Activated CD4-positive, alpha-beta T cell treated with anti-CD3 and anti-CD28 coated beads, Interleukin-2, Interleukin-4, amounts not matched to agents 100 ng/mL and 50 ng/mL, durations not matched to agents 16 hours and 8 hours (primary cell): ENCODE results near the gene UBE2N.

Experiments
- DNase-seq: peaks from one replicate; pipeline ENCODE4 v3.0.0-alpha.2; 2020; ENCODE audit warnings: low spot score

UBE2N gene, protein sequence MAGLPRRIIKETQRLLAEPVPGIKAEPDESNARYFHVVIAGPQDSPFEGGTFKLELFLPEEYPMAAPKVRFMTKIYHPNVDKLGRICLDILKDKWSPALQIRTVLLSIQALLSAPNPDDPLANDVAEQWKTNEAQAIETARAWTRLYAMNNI

DNA sequence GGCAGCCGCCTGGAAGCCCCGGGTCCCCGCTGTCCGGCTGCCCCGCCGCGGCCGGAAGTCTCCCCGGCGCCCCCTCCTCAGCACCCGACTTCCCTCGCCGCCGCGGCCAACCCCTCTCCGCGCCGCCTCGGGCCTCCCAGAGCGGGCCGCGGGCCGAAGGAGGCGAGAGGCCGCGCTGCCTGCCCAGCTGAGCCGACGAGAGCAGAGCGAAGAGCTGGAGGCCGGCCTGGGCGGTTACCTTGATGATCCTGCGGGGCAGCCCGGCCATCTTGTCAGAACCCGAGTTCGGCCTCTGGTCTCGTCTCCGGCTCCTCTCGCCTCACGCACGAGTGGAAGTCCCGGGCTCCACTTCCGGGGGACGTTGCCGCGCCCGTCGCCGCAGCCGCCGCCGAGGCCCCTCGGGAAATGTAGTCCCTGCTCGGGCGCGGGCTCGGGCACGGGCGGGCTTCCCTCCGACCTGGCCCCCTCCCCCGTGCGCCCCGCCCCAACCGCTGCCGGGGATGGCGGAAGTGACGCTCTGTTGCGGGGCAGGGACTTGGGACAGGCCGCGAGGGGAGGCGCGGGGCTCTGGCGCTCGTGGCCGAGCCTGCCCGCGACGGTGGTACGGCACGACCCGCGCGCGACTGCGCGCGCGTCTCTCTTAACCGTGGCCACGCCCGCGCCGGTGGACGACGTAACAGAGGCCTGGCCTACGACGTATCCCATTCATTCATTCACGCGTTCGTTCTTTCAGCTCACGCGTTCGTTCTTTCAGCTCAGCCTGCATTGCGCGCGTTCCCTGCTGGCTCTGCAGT is at the start of gene UBE2N:
UBE2N (minus strand) TSS at position 331 of the 794 bp plus-strand sequence; CDS start at position 268, 63 bp downstream.
- DNase-seq: peak; percentile 96

DNA sequence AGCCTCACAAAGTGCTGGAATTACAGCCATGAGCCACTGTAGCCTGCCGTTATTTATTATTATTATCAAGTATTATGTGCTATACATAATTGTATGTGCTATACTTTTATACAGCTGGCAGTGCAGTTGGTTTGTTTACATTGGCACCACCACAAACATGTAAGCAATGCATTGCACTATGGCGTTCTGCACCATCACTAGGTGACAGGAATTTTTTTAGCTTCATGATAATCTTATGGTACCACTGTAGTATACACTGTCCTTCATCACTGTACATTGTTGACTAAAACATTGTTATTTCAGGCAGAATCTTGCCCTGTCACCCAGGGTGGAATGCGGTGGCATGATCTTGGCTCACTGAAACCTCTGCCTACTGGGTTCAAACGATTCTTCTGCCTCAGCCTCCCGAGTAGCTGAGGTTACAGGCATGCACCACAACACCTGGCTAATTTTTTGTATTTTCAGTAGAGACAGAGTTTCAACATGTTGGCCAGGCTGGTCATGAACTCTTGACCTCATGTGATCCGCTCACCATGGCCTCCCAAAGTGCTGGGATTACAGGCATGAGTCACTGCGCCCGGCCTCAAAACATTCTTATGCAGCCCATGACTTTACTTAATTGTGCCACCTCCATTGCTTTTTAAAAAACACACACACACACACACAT is 42.7 kb upstream of the UBE2N start:
- no peak for DNase-seq

DNA sequence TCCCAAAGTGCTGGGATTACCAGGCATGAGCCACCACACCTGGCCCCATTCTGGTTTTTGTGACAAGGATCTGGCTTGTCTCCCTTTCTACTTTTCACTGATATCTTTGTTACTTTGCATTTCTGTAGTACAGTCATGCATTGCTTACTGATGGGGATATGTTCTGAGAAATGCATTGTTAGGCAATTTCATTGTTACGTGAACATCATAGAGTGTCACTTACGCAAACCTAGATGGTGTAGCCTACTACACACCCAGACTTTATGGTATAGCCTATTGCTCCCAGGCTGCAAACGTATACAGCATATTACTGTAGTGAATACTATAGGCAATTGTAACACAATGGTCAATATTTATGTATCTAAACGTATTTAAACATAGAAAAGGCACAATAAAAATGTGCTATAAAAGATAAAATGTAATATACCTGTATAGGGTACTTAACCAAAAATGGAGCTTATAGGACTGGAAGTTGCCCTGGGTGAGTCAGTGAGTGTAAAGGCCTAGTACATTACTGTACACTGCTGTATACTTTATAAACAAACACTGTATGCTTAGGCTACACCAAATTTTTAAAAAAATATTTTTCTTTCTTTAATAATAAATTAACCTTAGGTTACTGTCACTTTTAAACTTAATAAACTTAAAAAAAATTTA is 41.5 kb upstream of the UBE2N start:
- no peak for DNase-seq

DNA sequence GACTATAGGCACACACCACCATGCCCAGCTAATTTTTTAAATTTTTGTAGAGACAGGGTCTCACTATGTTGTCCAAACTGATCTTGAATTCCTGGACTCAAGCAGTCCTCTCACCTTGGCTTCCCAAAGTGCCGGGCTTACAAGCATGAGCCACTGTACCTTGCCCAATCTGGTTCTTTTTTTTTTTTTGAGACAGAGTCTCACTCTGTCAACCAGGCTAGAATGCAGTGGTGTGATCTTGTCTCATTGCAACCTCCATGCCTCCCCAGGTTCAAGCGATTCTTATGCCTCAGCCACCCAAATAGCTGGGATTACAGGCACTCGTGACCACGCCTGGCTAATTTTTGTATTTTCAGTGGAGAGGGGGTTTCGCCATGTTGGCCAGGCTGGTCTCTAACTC is 41.0 kb upstream of the UBE2N start:
- DNase-seq: no peak

DNA sequence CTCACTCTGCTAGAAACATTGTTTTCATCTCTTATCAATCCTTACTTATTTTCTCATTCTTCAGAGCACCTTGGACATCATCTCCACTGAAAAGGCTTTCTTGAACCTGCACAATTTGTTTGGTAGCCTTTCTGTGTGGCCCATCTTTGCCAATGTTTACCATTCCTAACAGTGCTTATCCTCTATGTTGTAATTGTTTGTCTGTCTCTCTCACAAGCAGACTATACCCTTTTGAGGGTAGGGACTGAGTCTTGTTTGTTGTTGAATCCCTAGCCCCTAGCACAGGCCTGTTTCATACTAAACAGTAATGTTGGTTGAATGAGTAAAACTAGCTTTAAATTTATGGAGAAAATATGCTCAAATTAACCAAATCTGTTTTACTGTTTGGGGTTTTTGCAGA is 34.8 kb upstream of the UBE2N start:
- no peak for DNase-seq

DNA sequence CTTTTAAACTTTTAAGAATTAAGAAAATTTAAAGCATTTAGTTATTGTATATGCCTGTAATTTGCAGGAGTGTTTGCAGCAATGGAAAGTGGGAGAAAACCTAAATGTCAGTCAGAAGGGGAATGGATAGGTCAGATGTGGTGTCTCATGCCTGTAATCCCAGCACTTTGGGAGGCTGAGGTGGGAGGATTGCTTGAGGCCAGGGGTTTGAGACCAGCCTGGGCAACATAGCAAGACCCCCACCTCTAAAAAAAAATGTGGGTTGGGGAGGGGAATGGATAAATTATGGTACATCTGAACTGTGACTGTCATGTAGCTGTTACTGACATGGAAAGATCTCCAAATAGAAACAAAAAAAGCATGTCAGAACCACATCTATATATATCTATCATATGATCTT is 27.6 kb upstream of the UBE2N start:
- no peak for DNase-seq

DNA sequence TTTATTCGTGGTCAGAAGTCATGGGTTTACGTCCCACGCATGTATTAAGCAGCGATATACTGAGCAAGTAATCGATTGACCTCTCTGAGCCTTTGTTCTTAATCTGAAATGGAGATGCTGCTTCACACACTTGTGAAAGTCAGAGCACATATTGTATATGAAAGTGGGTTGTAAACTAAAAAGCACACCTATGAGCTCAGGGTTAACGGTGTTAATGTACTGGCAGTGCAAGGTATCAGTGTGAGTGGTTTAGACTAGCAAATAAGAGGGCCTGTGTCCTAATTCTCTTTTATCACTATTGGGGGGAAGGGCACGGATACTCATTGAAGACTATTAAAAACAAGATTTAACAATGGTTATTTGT is 26.2 kb upstream of the UBE2N start:
- peak; percentile 5 for DNase-seq

DNA sequence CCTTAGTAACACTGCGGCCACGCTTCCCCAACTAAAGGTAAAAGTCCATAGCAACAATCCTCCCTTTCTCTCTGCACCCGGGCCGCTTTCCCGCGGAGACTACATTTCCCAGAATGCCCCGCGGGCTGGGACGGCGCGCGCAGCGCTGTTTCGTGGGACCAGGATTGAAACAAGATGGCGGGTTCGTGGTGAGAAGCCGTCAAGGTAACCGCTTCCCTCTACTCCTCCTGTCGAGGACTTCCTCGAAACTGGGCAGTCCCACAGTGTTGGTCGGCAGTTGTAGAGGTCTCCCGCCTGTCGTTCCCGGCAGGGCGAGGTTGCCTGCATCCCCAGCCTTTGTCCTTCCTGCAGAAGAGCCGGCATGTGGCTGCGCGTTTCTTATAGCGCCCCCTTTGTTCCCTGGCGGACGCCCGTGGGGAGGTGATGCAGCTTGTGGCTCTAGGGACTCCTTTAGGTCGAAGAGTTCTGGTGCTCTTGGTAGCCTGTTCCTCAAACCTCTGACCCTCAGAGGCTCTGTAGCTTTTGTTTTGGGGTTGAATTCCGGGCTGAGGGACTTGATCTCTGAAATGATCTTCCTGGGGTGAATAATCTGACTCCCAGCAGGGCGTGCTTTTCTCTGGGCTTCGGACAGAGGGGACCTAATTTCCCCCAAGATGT is 25.7 kb upstream of the UBE2N start, which contains the start of gene MRPL42:
MRPL42 (plus strand) TSS at position 164 of the 657 bp plus-strand sequence. CDS start 1,772 bp downstream, outside the sequence.
- peak; percentile 94 for DNase-seq

DNA sequence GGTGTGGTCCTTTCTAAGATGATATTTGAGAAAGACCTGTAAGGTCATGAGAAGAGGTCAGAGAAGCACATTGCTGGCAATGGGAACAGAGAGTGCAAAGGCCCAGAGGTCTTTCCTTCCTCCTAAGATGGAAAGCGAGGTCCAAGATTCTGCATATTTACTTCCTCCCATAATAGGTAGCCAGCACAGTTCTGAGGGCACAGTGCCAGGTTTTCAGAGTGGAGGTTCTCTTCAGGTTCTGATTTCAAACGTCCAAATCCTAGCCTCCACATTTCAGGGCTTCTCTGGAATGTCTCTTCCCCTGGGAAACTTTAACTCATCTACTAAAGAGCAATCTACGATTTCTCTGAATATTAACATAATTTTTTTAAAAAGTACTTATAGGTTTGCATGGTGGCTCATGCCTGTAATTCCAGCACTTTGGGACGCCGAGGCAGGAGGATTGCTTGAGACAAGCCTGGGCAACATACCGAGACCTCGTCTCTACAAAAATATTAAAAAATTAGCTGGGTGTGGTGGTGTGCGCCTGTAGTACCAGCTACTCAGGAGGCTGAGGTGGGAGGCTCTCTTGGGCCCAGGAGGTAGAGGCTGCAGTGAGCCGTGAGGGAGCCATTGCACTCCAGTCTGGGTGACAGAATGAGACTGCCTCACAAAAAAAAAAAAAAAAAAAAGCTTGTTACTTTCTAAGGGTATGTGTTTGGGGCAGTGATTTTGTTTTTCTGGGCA is 25.0 kb upstream of the UBE2N start:
- DNase-seq: no peak

DNA sequence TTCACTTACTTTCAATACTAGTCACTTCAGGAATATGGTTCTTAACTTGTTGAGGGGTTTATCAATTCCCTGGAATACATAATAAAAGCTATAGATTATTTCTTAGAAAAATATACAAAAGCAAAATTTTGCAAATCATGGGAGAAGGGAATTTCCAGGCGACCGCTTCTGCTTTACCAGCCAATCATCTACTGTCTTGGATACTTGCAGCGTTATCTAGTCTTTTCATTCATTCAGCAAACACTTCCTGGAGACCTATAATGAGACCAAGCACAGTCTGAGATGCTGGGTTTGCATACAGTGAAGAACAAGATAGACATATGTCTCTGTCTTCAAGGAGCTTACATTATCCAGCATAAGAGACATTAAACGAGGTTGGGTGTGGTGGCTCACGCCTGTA is 24.1 kb upstream of the UBE2N start:
- DNase-seq: no peak

DNA sequence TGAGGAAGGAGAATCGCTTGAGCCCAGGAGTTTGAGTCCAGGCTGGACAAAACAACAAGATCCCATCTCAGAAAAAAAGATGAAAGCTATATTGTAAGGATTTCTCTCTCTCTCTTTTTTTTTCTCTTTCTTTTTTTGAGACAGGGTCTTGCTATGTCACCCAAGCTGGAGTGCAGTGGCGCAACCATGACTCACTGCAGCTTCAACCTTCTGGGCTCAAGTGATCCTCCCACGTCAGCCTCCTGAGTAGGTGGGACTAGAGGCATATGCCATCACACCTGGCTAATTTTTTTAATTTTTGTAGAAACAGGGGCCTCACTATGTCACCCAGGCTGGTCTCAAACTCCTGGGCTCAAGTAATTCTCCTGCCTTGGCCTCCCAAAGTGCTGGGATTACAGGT is 19.8 kb upstream of the UBE2N start:
- no peak for DNase-seq

DNA sequence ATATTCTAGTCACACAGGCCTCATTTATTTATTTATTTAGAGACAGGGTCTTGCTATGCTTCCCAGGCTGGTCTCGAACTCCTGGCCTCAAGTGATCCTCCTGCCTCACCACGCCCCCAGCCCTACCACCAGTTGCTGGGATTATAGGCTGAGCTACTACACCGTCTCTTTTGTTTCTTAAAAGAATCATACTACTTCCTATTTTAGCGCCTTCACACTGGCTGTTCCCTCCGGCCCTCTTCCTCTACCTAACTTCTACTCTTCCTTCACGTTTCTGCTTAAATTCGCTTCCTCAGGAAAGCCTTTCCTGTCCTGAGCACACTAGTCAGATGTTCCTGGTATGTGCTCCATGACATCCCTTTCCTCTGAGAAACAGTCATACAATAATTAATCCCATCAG is 19.2 kb upstream of the UBE2N start:
- no peak for DNase-seq

DNA sequence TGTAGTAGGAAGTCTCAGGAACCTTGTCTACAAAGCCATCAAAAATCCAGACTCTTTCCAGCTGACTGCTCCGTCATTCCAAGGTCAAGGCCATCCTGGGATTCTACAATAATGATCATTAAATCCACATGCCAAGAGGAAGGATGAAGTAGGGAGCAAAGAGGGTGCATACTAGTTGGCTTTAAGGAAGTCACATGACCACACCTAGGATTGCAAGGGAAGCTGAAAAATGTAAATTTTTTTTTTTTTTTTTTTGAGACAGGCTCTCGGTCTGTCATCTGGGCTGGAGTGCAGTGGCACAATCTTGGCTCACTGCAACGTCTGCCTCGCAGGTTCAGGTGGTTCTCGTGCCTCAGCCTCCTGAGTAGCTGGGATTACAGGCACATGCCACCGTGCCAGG is 18.3 kb upstream of the UBE2N start:
- no peak for DNase-seq

DNA sequence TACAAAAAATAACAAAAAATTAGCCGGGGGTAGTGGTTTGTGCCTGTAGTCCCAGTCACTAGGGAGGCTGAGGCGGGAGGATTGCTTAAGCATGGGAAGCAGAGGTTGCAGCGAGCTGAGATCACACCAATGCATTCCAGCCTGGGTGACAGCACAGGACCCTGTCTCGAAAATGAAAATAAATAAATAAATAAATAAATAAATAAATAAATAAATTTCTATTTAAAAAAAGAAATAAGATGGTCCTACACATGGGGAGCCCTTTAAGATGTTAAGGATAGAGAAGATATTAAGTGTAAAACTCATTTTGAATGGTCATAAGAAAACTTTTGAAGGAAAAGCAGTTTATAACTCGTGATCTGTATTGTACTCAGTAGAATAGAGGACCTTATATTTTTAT is 17.4 kb upstream of the UBE2N start:
- DNase-seq: no peak

DNA sequence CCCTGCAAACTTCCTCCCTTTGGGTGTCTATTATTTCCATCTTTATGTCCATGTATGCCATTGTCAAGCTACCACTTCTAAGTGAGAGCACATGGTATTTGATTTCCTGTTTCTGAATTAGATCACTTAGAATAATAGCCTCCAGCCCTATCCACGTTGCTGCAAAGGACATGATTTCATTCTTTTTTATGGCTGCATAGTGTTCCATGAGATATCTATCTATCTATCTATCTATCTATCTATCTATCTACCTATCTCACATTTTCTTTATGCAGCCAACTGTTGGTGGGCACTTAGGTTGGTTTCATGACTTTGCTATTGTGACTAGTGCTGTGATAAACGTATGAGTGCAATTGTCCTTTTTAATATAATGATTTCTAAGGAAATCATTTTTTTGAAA is 14.3 kb upstream of the UBE2N start:
- no peak for DNase-seq

DNA sequence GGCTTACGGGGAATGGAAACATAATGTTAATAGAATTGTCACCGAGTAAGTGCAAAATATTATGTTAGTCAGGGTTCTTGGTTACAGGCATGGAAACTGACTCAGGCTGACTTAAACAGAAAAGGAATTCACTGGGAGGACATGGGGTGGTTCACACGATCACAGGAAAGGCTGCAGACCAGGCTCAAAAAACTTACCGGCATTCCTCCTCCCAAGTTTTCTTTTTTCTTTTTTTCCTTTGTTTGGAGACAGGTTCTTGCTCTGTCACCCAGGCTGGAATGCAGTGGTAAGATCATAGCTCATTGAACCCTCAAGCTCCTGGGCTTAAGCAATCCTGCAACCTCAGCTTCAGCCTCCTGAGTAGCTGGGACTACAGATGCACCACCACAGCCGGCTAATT is 11.9 kb upstream of the UBE2N start:
- DNase-seq: no peak

DNA sequence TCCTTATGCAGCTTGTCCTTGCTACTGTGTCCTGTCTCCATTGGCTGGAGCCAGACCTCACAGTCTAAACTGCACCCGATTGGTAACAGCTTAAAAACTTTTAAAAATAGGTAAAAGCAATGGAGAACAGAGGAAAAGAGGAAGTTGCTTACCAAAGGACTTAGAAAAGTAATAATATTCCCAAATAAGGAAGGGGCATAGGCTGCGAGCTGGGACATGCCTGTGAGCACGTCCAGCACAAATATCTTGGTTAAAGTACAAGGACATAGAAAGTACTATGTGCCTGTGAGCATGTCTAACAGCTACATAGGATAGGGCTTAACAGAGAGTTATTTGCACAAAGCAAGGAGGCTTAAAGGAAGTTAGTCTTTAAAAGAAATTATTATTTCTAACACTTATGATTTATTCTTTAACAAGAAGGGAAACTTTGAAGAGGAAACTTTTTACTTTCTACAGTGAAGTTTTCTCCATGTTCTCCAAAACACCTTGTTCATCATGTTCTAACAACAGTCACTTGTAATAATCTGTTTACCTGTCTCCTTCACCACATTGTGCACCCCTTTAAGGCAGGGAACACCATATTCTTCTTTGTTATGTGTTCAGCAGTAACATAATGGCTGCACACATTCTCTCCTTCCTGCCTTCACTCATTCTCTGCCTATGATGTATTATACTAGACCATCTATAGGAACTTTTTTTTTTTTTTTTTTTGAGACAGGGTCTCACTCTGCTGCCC is 9.8 kb upstream of the UBE2N start:
- DNase-seq: no peak

DNA sequence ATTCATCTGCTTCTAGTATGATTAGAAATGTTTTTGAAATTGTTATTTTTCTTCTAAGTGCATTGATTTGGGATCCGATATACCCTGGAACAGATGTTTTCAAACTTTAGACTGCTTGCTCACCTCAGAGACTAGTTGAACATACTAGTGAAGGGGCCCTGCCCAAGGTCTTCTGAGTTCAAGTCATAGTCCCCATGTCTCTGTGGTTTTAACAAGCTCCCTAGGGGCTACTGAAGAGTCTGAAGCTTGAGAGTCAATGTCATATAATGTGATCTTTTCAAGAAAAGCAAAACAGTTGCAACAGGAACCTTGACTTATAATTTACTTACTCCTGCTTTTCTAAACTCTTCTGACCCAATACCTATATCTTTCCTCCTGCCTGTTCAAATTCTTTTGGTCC is 7.5 kb upstream of the UBE2N start:
- DNase-seq: no peak

DNA sequence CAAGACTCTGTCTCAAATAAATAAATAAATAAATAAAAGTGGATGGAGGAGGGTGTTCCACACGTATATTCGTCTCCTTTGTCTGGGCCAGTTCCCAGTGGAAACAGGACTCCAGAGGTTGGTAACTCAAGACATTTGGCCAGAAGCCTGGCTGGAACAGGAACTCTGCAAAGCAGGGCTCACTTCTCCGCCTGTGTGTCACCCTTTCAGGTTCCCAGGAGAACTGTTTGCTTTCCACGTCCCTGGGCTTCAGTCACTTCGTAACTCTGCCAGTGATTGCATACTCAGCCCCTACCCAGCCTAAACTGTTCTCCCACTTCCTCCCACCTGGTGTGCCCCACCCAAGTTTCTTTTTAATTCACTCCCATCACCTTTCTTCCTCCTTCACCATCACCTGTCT is 7.0 kb upstream of the UBE2N start:
- DNase-seq: no peak

DNA sequence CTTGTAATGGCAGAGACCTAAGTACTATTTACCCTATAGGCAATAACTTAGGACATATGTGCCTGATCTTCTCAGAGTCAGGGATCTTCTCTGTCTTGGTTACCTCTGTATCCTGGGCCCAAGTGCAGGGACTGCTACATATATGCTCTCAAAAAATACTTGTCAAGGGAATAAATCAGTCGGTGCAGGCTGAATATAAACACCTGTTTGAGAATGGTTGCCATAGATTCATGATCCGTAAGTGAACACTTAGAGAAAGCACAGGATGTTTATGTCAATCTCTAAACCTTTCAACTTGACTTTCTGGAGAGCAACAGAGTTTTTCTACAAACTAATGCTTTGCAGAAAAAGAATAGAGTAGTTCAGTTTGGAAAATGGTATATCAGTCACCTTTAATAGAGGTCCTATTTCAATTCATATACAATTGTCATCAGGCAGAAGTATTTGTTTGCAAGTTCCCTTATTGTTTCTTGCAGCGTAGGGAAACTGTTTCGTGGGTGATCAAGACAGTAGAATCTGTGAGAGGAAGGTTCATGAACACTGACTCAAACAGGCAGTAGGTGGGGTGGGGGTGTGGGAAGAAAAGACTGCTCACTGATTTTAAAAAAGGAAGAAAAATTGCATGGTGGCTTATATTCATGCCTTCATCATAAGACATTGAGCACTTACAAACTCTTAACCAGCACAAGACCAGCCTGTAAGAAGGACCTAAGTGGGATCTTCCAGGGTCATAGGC is 6.0 kb upstream of the UBE2N start:
- no peak for DNase-seq
